ENCODE data around the gene EMILIN3. TPM values are rescaled to one million over a fixed set of nuclear protein-coding genes. Genes with fewer than 3 reads are reported as not detected.

Gene EMILIN3
- total RNA-seq, 4 donors from 2014 or later: 0.13 to 0.76 (median 0.44) TPM; not detected in 1

GRCh38 chr20:41382791-41383305 is 16.2 kb upstream of the EMILIN3 start:
- H3K27me3 ChIP-seq: peaks cover 0 to 10% (median 0%) of the 10 kb centered on the region in 4 donors
- DNase-seq: no peak
- no peak overlapping the region for H3K4me3 ChIP-seq
- WGBS, 2 donors: 79% methylated on average over 7 of the region's 7 CpGs
- no peak overlapping the region for H3K27ac ChIP-seq
- no peak for TF ChIP-seq CTCF (IDR thresholded peaks at IDR 0.05)
- no peak for TF ChIP-seq POLR2A (IDR thresholded peaks at IDR 0.05)
- intact Hi-C loops (cut with DNase I): no loop called here
- H3K9me3 ChIP-seq: no peaks in the 10 kb centered on the region
- H3K4me1 ChIP-seq: peaks cover 0 to 15% (median 0%) of the 10 kb centered on the region in 3 donors
- H3K36me3 ChIP-seq: no peaks in the 10 kb centered on the region

DNA sequence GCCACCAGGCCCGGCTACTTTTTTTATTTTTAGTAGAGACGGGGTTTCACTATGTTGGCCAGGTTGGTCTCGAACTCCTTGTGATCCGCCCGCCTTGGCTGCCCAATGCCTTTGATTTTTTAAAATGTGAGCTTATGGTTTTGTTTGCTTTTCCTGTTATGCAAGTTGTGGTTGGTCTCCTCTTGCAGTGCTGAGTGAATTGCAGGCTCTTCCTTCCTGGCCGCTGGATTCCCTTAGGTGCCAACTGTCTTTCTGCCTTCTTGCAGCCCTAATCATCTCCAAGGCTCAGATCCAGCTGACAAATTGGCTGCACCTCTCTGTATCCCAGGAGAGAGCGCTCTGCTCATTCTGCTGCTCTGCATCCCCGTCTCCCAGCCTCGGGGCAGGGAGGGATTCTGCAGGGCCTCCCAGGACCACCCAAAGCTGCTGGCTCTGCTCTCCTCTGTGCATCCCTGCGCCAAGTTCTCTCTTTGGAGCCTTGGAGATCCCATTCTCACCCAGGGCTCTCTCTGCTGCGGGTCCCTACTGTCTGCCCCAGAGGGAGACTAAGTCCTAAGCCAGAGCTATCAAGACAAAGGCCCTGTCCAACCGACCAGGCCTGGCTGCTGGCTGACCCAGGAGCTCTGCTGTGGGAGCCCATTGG is 14.1 kb upstream of the EMILIN3 start:
- 44 to 46% methylated on average over 8 to 12 of the region's 12 CpGs for WGBS, 2 donors
- DNase-seq: no peak
- TF ChIP-seq POLR2A (IDR thresholded peaks at IDR 0.05) (no peak), CTCF (IDR thresholded peaks at IDR 0.05) (no peak)
- H3K4me1 ChIP-seq: no peaks in the 10 kb centered on the region
- no peaks in the 10 kb centered on the region for H3K9me3 ChIP-seq
- no peak overlapping the region for H3K4me3 ChIP-seq
- H3K27ac ChIP-seq: no peak overlapping the region
- peaks cover 0 to 16% (median 0%) of the 10 kb centered on the region in 4 donors for H3K27me3 ChIP-seq
- intact Hi-C loops (cut with DNase I): no loop called here
- no peaks in the 10 kb centered on the region for H3K36me3 ChIP-seq

DNA sequence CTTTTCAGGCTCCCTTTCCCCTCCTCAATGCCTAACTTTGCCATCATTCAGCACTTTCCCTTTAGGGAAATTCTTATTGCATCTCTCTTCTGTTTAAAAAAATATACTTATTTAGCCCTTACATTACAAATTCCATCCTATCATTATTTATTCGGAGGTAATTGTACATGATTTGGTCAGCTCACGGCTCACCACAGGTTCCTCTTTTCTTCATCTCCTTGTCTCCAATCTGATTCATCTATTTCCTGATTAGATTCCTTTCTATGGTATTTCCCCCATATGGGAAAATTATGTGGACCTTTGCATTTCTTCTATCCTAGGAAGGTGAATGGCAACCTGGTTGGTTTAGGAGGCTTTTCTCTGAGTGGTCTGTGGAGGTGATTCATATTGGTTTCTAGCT is 12.9 kb upstream of the EMILIN3 start:
- no peak for DNase-seq
- Histone ChIP-seq H3K27me3 (peaks cover 0 to 23% (median 0%) of the 10 kb centered on the region in 4 donors), H3K27ac (no peak overlapping the region), H3K9me3 (no peaks in the 10 kb centered on the region), H3K4me3 (no peak overlapping the region), H3K36me3 (no peaks in the 10 kb centered on the region), H3K4me1 (no peaks in the 10 kb centered on the region)
- intact Hi-C loops (cut with DNase I): no loop called here
- 66 to 77% methylated on average over 2 of the region's 2 CpGs for WGBS, 2 donors
- no peak for TF ChIP-seq CTCF (IDR thresholded peaks at IDR 0.05)
- TF ChIP-seq POLR2A (IDR thresholded peaks at IDR 0.05): no peak

DNA sequence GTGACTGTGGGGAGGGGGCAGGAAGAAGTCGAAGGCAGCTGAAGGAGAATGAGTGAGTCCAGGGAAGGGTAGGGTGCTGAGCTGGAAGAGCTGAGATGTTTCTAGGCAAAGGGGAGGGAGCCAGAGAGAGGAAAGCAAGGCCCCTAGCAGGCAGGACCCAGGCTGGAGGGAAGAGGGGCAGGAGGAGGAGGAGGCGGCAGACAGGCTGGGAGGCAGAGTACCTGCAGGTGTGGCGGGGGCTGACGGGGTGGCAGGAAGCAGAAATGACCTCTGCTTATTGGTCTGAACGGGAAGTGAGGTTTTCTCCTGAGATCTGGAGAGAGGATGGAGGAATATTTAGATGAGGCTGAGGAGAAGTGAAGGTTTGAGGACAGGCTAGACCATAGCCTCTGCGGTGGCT is 10.7 kb upstream of the EMILIN3 start:
- intact Hi-C loops (cut with DNase I): no loop called here
- Histone ChIP-seq H3K36me3 (no peaks in the 10 kb centered on the region), H3K27me3 (peaks cover 0 to 34% (median 0%) of the 10 kb centered on the region in 4 donors), H3K27ac (no peak overlapping the region), H3K9me3 (no peaks in the 10 kb centered on the region), H3K4me1 (no peaks in the 10 kb centered on the region), H3K4me3 (no peak overlapping the region)
- DNase-seq: no peak
- TF ChIP-seq CTCF (IDR thresholded peaks at IDR 0.05) (no peak), POLR2A (IDR thresholded peaks at IDR 0.05) (no peak)
- WGBS, 2 donors: 61 to 65% methylated on average over 6 of the region's 6 CpGs

DNA sequence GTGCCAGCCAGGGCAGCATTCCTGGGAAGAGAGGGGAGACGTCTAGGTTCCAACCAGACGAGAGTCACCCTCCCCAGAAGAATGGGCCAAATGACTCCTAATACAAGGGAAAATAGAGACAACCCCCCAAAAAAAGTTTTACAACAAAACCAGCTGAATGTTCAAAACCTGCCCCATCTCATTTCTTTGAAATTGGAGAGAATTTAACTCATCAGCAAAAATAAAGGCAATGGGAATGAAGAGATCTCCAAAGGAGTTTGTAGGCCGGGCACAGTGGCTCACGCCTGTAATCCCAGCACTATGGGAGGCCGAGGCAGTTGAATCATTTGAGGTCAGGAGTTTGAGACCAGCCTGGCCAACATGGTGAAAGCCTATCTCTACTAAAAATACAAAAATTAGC is 9.7 kb upstream of the EMILIN3 start:
- Histone ChIP-seq H3K27me3 (peaks cover 0 to 34% (median 0%) of the 10 kb centered on the region in 4 donors), H3K9me3 (no peaks in the 10 kb centered on the region), H3K36me3 (no peaks in the 10 kb centered on the region), H3K4me1 (no peaks in the 10 kb centered on the region), H3K4me3 (no peak overlapping the region), H3K27ac (no peak overlapping the region)
- TF ChIP-seq POLR2A (IDR thresholded peaks at IDR 0.05) (no peak), CTCF (IDR thresholded peaks at IDR 0.05) (no peak)
- intact Hi-C loops (cut with DNase I): no loop called here
- WGBS, 2 donors: 67 to 87% methylated on average over 3 to 5 of the region's 5 CpGs
- no peak for DNase-seq

Data from esophagus squamous epithelium (tissue), 5 donors.